G401 (cell line): ENCODE measurements around the gene PDE10A. TPM values are rescaled to one million over a fixed set of nuclear protein-coding genes. Genes with fewer than 3 reads are reported as not detected.
"Not testable (repeated sequence)": the region's sequence is repeated elsewhere in the genome, so short reads cannot be mapped to it uniquely, and the experiment has no call there.

ENCODE experiments used
- DNase-seq: peaks from one replicate; pipeline ENCODE4 v3.0.0-alpha.2; 2015; ENCODE audit warnings: low spot score
- in situ Hi-C: cut with HindIII; loops from 2 replicates; pipeline ENCODE4 v1.10.0; 2016; ENCODE audit warnings: low sequenced_read_pairs, mixed read lengths
- total RNA-seq: library from RNA; depleted of rRNA; stranded (reverse); fragments of >200 nt; shearing (Covaris generic); gene quantifications from 2 replicates; pipeline ENCODE4 v1.2.3, GENCODE V29; 2014

Gene PDE10A
- total RNA-seq, 1 experiment from 2014 or later = not detected

- in situ Hi-C loops = no loop called here
Observed at GRCh38 chr6:165514621-165515020, 148.4 kb downstream of the PDE10A start.

GRCh38 chr6:165511807-165512206 is 151.2 kb downstream of the PDE10A start:
- DNase-seq = no peak
- in situ Hi-C loops = no loop called here

More at GRCh38 chr6:165514621-165515020, 148.4 kb downstream of the PDE10A start:
- DNase-seq = no peak

DNA sequence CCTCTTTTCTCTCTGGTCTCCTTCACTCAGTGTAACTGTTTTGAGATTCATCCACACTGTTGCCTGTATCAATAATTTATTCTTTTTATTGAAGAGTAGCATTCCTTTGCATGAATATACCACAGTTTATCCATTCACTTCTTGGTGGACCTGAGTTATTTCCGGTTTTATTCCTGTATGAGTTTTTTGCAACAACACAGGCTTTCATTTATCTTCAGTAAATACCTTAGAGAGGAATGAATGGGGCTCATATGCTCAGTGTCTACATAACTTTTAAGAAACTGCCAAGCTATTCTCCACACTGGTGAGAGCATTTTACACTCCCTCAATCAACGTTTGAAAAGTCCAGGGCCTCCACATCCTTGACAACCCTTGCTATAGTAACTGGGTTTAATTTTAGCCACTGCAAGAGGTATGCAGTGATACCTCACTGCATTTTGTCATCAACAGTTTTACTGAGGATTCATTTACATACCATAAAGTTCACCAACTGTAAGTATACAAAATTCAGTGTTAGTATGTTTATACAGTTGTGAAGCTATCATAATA is 154.6 kb downstream of the PDE10A start:
- in situ Hi-C loops = no loop called here
- DNase-seq = no peak

GRCh38 chr6:165506657-165507056 is 156.4 kb downstream of the PDE10A start:
- DNase-seq = no peak
- in situ Hi-C loops = no loop called here

- DNase-seq, in situ Hi-C loops: not testable (repeated sequence)
Observed at GRCh38 chr6:165500214-165500907, 162.7 kb downstream of the PDE10A start.

DNA sequence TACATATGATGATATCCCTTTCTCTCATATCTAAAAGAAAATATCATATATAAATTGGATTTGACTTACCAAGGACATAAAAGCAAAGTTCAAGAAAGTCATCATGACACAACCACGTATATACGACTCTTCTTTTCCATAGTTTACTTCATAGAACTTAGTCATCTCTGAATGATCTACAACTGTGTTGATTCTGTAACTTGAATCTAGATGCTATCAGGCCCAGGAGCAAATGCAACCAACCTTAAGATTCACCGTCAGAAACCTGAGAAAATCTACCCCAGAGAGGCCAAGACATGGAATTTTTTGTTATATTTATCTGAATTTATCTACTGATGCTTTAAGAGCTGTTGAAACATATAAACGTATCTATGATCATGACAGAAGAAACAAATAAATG is 165.6 kb downstream of the PDE10A start:
- no peak for DNase-seq
- in situ Hi-C loops = no loop called here

DNA sequence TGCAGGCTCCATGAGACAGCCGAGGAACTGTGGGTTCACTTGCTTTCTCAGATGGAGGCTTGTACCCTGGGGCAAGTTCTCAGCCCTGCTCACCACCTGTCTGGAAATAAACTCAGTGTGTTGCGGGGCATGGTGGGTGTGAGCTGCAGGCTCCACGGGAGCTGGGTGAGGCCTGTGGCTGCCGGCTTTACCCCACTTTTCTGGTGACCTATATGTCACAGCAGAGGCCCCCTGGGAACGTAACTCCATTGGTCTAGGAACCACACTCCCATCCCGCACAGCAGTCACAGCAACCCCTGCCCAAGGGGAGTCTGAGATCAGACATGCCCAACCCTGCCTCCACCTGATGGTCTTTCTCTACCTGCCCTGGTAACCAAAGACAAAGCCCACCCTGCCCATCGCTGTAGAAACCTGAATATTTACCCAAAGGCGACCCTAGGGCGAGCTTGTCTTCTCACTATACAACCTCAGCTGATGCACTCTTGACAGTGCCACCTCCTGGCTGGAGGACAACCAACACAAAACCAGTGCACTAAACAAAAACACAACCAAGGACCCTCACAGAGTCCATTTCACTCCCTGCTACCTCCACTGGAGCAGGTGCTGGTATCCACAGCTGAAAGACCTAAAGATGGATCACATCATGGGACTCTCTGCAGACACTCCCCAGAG is 174.3 kb downstream of the PDE10A start:
- in situ Hi-C loops = no loop called here

GRCh38 chr6:165487950-165488349 is 175.1 kb downstream of the PDE10A start:
- in situ Hi-C loops = no loop called here
- no peak for DNase-seq

More for the DNA sequence above, 174.3 kb downstream of the PDE10A start:
- no peak for DNase-seq

GRCh38 chr6:165487347-165487746 is 175.7 kb downstream of the PDE10A start:
- in situ Hi-C loops = no loop called here
- DNase-seq = no peak

DNA sequence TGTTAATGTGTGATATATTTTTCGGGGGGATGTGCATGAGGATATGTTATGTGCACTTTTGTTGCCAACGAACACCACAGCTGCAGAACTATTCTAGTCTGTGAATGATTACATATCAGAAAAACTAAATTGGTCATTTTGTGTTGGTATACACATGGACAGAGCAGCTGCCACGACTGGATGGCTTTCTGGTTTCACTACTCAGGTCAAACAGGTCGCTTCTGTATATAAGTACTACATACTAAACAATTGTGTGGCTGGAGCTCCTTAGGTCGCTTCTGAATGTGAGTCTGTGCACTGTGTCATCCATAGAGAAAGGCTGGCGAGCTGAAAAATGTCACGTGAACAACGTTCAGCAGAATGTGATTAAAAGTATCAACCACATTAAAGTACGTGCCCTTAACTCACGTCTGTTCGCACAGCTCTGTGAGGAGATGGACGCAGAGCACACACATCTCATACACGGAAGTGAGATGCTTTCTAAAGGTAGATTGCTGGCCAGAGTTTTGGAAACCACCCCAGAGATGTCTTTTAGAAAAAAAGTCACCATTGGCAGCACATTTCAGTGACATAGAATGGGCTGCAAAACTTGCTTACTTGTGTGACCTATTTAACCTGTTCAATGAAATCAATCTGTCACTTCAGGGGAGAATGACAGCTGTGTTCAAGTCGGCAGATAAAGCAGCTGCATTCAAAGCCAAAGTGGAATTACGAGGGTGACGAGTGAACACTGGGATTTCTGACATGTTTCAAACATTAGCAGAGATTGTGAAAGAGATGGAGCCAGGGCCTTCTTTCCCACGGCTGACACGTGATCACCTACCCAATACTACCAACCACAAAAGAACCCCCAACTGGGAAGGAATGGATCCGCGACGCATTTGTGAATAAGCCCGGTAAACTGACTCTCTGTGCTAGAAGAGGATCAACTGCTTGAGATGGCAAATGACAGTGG is 176.6 kb downstream of the PDE10A start:
- in situ Hi-C loops = no loop called here
- DNase-seq = no peak

- in situ Hi-C loops = no loop called here
- DNase-seq = no peak
Observed at GRCh38 chr6:165484178-165484889, 178.7 kb downstream of the PDE10A start.

GRCh38 chr6:165481921-165482320 is 181.1 kb downstream of the PDE10A start:
- in situ Hi-C loops = no loop called here
- no peak for DNase-seq

DNA sequence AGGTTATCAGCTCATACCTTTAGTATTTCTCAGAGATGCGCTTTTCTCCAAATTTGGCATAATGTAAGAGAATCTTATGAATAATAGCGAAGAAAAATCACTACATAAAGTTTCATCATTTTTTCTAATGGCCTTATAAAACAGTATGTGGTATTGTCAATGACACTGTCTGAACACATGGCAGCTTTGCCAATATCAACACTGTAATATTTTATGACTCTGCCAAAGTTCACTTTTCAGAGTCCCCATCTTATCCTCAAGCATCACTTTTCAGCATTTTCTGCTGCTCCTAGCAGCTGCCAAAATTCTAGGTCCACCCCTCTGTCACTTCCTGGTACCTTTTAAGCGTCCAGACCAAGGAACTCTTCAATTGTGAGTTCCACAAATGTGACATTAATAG is 182.1 kb downstream of the PDE10A start:
- in situ Hi-C loops = no loop called here

DNA sequence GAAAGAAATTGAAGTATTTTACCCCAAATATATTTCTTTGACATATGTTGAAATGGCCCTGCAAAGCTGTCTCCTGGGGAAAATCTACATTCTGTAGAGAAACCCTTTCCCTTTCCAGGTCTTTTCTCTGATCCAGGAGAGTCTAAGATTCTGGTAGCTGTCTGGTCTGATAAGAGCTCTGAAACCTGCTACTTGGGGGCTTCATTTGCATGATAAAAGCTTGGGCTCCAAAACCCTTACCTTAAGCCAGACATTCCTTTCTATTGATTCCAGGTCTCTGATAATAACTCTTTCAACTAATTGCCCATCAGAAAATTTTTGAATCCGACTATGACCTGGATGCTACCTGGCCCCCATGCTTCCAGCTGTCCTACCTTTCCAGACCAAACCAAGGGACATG is 184.5 kb downstream of the PDE10A start:
- no peak for DNase-seq
- in situ Hi-C loops = no loop called here

More for the DNA sequence above, 182.1 kb downstream of the PDE10A start:
- DNase-seq = no peak

DNA sequence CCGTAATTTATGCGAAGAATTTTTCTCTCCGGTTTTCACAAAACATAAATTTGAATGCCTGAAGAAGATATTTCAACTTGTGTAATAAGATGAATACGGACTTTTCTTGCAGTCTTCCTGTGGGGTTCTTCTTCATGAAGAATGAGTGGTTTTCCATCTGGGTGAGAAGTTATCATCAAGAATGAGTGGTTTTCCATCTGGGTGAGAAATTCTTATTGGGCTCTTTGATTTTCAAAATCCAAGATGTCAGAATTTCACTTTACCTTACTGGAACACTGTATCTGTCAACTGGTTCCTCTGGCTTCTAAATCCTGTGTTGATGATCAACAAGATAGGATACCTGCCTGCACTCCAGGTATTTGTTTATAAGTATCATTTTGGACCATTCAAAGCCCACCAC is 193.6 kb downstream of the PDE10A start:
- no peak for DNase-seq
- in situ Hi-C loops = no loop called here

DNA sequence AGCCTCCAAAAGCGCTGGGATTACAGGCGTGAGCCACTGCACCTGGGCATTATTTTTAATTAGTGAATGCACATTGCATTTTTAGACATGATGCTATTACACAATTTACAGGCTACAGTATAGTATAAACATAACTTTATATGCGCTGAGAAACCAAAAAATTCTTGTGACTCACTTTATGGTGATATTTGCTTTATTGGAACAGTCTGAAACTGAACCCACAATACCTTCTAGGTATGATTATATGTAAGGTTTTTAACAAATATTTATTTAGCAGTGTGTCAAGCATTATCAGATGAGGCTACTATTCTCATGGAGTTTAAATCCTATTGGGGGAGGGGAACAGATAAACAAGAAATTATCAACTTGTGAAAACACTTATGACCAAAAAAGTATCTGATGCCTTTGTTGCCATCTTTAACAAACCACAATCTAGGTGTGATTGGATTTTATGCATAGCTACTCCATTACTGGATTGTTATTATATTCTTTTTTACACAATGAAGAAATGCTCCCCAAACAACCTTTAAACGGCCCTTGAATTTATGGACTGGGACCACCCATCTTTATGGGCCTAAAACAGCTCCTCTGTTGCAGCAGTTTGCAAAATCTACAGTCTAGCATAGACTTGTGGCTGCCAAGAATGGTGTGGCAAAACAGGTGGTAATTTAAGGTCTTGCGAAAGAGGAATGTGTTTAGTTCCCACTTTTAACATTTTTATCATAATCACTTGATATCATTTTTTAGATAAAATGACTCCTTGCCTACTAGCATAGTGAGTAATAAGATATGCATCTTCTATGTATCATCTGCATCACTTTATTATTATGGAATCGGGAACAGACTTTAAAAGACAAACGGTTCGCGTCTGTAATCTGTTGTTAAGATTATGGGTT is 194.5 kb downstream of the PDE10A start:
- in situ Hi-C loops = no loop called here
- no peak for DNase-seq

- in situ Hi-C loops, DNase-seq: not testable (repeated sequence)
Observed at GRCh38 chr6:165463499-165463898, 199.5 kb downstream of the PDE10A start.
